Stromal cell of bone marrow (primary cell): Measurements from ENCODE around the gene VPS37C.
A peak's percentile ranks its signal among the peaks of the same experiment; 100 is the strongest.
"Not testable (repeated sequence)": the region's sequence is repeated elsewhere in the genome, so short reads cannot be mapped to it uniquely, and the experiment has no call there.

ENCODE experiments used
- DNase-seq: peaks from one replicate; pipeline ENCODE4 v3.0.0-alpha.2; 2012; ENCODE audit warnings: low read depth

Gene VPS37C

DNA sequence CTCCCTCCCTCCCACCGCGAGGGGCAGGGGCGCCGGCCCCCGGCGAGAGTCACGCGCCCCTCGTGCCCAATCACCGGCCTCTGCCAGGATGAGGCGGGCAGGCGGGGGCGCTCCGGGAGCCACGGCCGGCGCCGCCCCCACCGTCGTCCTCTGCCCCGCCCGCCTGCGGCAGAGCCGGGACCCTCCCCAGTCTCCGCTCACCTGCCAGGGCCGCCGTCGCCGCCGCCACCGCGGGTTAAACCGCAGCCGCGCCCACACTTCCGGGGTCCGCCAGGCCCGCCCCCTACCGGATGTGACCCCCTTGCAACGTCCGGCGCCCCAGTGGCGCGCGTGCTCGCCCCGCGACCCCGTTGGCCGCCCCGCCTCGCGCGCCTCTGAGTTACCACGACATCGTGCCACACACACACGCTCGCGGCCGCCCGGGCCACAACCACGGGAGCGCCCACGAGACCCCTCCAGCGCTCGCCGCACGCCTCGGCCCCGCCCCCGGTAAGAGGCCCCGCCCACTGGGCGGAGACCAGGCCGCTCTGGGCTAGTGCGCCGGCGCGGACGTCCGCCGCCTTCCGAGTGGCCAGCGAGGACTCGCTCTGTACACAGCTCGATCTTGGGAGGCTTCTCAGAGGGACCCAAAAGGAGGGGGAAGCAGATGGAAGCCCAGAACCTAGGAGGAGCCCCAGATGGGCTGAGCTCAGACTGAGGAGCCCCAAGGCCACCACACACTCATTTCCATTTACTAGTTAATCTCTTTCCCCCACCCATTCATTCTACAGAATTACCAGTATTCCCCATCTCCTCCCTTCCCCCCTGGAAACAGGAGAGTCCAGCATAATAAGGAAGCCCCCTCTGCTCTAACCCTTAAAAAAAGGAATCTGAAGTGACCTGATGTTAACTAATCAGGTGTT lies at the start of gene VPS37C:
VPS37C (minus strand) TSS at position 237 of the 902 bp plus-strand sequence. CDS start 22,597 bp downstream, outside the sequence.
- peak; percentile 71 for DNase-seq

GRCh38 chr11:61210629-61211028 lies 49.4 kb upstream of the VPS37C start:
- DNase-seq: not testable (repeated sequence)

- not testable (repeated sequence) for DNase-seq
Observed at GRCh38 chr11:61207636-61208310, 46.5 kb upstream of the VPS37C start.

- DNase-seq: not testable (repeated sequence)
Observed at GRCh38 chr11:61204502-61205059, 43.4 kb upstream of the VPS37C start.

DNA sequence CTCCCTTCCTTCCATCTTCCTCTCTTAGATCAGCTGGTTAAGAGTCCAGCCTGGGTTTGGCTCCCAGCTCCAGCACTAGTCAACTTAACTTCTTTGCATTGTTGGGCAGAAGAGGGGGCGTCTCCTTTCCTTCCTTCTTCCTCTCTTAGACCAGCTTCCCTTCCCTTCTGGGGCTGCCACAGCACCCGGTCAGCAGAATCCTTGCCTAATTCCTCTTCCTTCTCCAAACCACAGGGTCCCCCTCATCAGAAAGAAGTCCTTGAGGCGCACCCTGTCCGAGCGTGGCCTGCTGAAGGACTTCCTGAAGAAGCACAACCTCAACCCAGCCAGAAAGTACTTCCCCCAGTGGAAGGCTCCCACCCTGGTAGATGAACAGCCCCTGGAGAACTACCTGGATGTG lies 42.6 kb upstream of the VPS37C start:
- not testable (repeated sequence) for DNase-seq

- DNase-seq: not testable (repeated sequence)
Observed at GRCh38 chr11:61202950-61203746, 41.9 kb upstream of the VPS37C start, which contains the start of gene PGA3. PGA3 (plus strand) TSS chr11:61203515; CDS start chr11:61203565, 50 bp downstream.

GRCh38 chr11:61201476-61201875 lies 40.2 kb upstream of the VPS37C start:
- DNase-seq: no peak

DNA sequence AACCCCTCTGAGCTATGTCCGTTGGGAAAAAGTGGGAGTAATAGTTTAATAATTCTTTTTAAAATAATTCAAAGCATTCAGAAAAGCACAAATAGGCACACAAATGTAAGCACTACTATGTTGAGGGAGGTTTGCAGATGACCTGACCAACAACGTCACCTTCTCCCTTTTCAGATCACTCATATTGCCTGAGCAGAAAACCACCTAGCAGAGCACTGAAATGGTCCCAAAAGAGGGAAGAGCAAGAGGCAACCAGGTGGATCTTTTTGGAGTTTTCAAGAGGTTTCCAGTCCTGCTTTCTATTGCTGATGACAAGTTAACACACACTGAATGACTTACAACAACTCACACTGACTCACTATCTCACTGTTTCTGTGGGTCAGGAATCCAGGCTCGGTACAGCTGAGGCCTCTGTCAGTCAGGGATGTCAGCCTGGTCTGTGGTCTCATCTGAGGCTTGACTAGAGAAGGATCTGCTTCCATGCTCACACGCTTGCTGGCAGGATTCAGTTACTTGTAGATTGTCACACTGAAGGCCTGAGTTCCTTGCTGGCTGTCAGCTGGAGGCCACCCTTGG lies 37.8 kb upstream of the VPS37C start:
- DNase-seq: no peak

GRCh38 chr11:61198361-61198760 lies 37.1 kb upstream of the VPS37C start:
- no peak for DNase-seq

DNA sequence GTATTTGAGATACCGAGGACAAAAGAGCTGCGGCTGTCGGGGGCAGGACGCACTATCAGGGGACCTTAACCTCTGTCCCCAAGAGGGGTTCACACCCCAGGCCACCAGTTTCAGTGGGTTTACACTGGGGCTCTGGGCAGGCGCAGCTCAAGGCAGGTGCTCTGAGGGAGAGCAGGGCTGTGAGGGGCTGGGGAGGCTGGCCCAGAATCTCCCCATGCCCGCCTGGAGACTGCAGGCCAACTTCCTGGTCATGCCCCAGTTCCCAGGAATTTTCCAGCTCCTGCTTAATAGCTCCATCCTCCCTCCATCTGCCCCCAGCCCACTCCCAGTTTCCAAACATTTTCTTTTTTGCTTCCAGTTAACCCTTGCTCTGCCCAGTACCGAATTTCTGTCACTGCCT lies 34.5 kb upstream of the VPS37C start:
- DNase-seq: no peak

DNA sequence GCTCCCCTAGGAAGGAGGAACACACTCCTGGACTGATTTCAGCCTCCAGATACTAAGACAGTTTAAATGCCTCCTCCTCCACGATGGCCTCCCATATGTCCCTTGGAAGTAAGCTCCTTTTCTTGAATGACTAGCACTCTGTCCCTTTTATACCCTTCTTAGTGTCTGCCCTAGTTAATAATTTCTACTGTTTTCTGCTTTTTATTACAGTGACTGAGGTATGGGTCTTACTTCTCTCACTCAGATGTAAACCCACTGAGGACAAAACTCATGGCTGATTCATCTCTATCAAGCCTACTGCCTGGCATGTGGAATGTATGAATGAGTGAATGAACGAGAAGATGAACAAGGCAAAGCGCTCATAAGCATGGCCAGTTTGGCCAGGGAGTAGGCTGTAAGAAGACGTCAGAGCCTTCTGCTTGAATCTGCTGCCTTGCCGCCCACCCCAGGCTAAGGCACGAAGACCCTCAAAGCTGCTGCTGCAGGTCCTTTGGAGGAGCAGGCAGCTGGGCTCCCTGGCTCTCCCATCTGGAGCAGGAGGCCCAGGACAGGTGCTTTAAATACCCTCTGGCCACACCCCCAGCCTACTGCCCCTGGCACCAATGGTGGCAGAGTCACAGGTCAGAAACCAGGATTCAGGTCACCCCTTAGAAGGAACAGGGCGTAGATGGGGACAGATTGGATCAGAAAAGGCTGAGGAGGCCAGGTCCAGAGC lies 33.9 kb upstream of the VPS37C start:
- no peak for DNase-seq

GRCh38 chr11:61194169-61194671 lies 33.0 kb upstream of the VPS37C start:
- DNase-seq: no peak

DNA sequence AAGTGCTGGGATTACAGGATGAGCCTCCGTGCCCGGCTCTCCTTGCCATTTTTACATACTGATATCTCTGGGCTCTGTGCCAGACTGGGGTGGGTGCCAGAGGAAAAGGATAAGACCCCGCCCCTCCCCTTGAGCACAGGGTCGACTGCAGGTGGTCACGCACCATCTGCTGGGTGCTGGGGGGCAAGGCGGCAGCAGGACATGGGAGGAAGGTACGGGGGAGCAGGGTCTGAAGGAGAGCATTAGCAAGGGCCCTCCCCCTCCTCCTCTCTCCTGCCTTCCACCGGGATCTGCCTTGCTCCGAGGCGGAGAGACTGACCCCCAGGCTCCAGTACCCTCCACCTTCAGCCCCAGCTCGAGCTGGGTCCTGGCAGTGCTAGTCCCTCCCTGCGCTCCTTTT lies 32.4 kb upstream of the VPS37C start:
- no peak for DNase-seq

GRCh38 chr11:61189933-61190332 lies 28.7 kb upstream of the VPS37C start:
- DNase-seq: no peak

DNA sequence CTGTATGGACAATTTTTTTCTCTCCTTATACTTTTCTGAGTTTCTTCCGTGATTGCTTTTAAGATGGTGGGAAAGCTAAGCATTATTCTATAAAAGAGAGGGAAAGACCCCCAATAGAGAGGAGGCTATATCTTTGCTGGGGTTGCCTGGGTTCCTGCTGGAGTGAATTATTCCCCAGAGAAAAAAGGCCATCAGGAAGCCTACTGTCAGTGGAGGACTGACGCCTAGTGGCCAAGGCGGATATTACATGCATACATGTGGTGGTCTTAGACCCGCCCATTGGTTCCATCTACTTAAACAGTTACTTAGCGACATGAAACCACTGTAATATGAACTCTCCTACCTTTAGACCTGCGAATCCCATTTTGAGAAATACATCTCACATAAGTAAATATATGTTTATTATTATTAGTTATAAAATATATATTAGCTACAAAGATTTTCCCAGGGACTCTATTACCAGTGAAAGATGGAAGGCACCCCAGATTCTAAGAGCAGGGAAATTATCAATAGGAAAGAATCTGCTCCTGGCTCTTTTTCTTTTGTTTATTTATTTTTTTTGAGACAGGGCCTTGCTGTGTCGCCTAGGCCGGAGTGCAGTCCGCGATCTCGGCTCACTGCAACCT lies 26.4 kb upstream of the VPS37C start:
- DNase-seq: peak; percentile 47

- DNase-seq: no peak
Observed at GRCh38 chr11:61186504-61186903, 25.3 kb upstream of the VPS37C start.

DNA sequence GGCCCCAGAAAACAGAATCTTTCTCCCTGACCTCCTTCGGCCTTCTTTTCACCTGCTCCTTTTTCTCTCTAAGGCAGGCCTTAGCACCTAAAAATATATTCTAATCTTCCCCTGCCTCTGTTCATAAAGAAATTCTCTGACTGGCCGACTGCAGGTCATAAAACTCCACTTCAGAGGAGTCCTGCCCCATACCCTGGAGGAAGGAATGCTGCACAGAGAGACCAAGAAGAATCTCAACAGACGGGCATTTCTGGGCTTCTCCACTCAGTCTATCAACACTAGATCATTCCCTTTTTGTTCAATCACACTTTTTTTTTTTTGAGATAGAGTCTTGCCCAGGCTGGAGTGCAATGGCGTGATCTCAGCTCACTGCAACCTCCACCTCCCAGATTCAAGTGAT lies 22.4 kb upstream of the VPS37C start:
- DNase-seq: no peak

DNA sequence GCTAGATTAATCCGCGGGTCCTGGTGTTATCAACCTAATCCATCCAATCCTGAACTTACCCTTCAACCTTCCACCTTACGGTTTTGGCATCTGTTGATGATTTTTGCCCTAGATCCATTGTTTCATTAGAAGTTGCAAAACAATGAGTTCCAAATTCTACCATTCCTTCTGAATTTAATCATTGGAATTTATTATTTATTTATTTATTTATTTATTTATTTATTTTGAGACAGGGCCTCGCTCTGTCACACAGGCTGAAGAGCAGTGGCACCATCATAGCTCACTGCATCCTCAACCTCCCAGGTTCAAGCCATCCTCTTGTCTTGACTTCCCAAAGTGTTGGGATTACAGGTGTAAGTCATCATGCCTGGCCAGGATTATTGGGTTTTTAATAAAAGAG lies 20.3 kb upstream of the VPS37C start:
- no peak for DNase-seq

GRCh38 chr11:61180205-61180604 lies 19.0 kb upstream of the VPS37C start:
- DNase-seq: not testable (repeated sequence)

DNA sequence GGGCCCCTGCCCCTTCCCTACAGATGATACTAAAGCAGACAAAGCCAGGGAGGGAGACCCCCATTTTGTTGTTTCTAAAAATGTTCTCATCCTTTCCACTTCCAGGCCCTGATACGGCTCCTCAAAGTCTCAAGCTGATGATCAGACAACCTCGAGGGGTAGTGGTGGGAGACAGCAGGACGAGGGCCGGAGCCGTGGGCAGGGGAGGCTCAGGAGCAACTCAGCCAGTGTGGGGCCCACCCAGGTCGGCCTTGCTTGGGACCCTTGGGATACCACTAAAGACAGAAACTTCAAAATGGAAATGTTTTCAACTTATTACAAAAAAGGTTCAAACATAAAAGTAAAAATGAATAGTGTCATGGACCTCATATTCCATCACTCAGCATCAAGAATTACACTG lies 15.2 kb upstream of the VPS37C start:
- no peak for DNase-seq
